ENCODE data around the gene RASSF1.

GRCh38 chr3:50320853-50321335 lies 19.7 kb downstream of the RASSF1 start:
- TF ChIP-seq POLR2A (IDR thresholded peaks at IDR 0.05), result peak in 2 of 3 donors; percentile 59 to 64
- no peak for TF ChIP-seq CTCF (IDR thresholded peaks at IDR 0.05)

All from body of pancreas (tissue), 4 donors.